H1 (cell line): ENCODE data around the gene FBXO28.

Experiments
- ATF2 ChIP-seq: IDR thresholded peaks from 2 replicates; pipeline ENCODE4 v1.6.1; 2012; ENCODE audit warnings: low read length, inconsistent platforms
- CTCF ChIP-seq, 3 experiments: IDR thresholded peaks; 1 replicate in 2 of 3; 2 replicates in 1 of 3; pipeline versions ENCODE4 v1.5.1 to v1.6.1; 2011; ENCODE audit warnings: low read length in 3 of 3, mild to moderate bottlenecking in 3 of 3, inconsistent platforms in 2 of 3, low read depth in 1 of 3, moderate library complexity in 1 of 3; ENCODE audit not compliant: insufficient read depth in 1 of 3; ENCODE audit errors: control extremely low read depth in 1 of 3
- EZH2 ChIP-seq: fragments of 200-600 bp; sonication (generic); IDR thresholded peaks from 2 replicates; pipeline ENCODE4 v1.7.1; 2012; ENCODE audit warnings: low read depth, mild to moderate bottlenecking, moderate library complexity, low read length, inconsistent platforms; ENCODE audit not compliant: severe bottlenecking
- GABPA ChIP-seq: IDR thresholded peaks from 2 replicates; pipeline ENCODE4 v1.6.1; 2011; ENCODE audit warnings: mild to moderate bottlenecking, low read length, moderate library complexity, borderline replicate concordance; ENCODE audit not compliant: insufficient read depth
- MAX ChIP-seq: IDR thresholded peaks from 2 replicates; pipeline ENCODE4 v1.6.1; 2012; ENCODE audit warnings: inconsistent platforms
- POLR2A ChIP-seq, 2 experiments: IDR thresholded peaks; 1 replicate in 1 of 2; 2 replicates in 1 of 2; pipeline ENCODE4 v1.6.1; 2011; ENCODE audit warnings: low read depth in 2 of 2, low read length in 2 of 2, mild to moderate bottlenecking in 2 of 2; ENCODE audit errors: control extremely low read depth in 1 of 2
- RBBP5 ChIP-seq: IDR thresholded peaks from 2 replicates; pipeline ENCODE4 v1.7.1; 2012; ENCODE audit warnings: low read depth, mild to moderate bottlenecking, inconsistent platforms, low read length, moderate library complexity, borderline replicate concordance
- SP2 ChIP-seq: IDR thresholded peaks from 2 replicates; pipeline ENCODE4 v1.6.1; 2012; ENCODE audit warnings: mild to moderate bottlenecking, low read length, inconsistent platforms
- TAF1 ChIP-seq: IDR thresholded peaks from 2 replicates; pipeline ENCODE4 v1.6.1; 2011; ENCODE audit warnings: mild to moderate bottlenecking, low read depth, low read length

GRCh38 chr1:224127925-224128819 lies 14.3 kb downstream of the FBXO28 start:
- no peak for TF ChIP-seq GABPA
- no peak for TF ChIP-seq EZH2
- TF ChIP-seq CTCF (IDR thresholded peaks at IDR 0.05; ENCODE audit: control extremely low read depth in 1 of 3, insufficient read depth in 1 of 3, low read depth in 1 of 3, low read length in 3 of 3), result no peak
- no peak for TF ChIP-seq POLR2A (IDR thresholded peaks at IDR 0.05; ENCODE audit: control extremely low read depth in 1 of 2, low read depth in 2 of 2, low read length in 2 of 2)
- no peak for TF ChIP-seq MAX
- no peak for TF ChIP-seq TAF1
- TF ChIP-seq SP2, result no peak
- TF ChIP-seq RBBP5, result no peak
- TF ChIP-seq ATF2, result no peak
